Activated CD8-positive, alpha-beta memory T cell treated with anti-CD3 and anti-CD28 coated beads, Interleukin-2, amount 50 U/mL, for 48 hours (primary cell): ENCODE measurements around the gene SUPT20HL1.

Experiments used
- DNase-seq: peaks from one replicate; pipeline ENCODE4 v3.0.0-alpha.2; 2020

SUPT20HL1 gene

DNA sequence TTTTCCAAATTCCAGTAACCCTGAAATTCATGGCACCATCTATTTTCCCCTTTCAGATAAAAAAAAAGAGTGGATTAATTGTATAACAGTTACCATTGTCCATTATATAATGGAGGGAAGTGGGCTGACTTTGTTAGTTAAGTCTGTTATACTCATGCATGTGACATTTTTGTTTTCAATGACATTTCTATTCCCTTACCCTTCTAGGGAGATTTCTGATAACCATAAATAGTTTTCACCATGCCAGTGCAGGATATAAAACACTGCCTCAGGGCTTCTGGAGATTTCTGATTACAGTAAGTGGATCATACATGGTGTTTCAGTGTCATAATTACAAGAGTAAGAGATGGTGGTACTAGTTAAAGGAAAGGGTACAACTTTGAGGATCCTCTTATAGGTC lies 45.5 kb downstream of the SUPT20HL1 start:
- DNase-seq = no peak
